Heart left ventricle (tissue), 13 donors: ENCODE results near the gene CENPO.
A peak's percentile ranks its signal among the peaks of the same experiment; 100 is the strongest.

ENCODE experiments used
- POLR2A ChIP-seq, 2 donors: fragments of 450-650 bp; IDR thresholded peaks; one replicate each; pipeline ENCODE4 v1.6.1; 2017; ENCODE audit warnings: antibody characterized with exemption in 2 of 2, mild to moderate bottlenecking in 2 of 2, moderate library complexity in 2 of 2
- TF ChIP-seq, protein P1 (sequence below), 12 donors: fragments of 200-600 bp; sonication (generic) in 4 of 12; IDR thresholded peaks; one replicate each; pipeline versions ENCODE4 v1.5.0 to v1.8.0; 2018 to 2022; ENCODE audit warnings: antibody characterized with exemption in 12 of 12, mild to moderate bottlenecking in 5 of 12
- donor health status: ischemic (EF 13 %, LVEDD 7.1; RV severe dilation, severe dysfunction).
- donor health status: DM: no; HTN: yes; CAD: no.
- donor health status: DM: no; HTN: no; CAD: no.
- donor health status: ischemic (EF 25% LVEDD 6.9; RV normal size, moderate dysfunction).
- donor health status: ischemic (EF 25% LVEDD 5.7; RV mildly dilated, moderate dysfunction).
- donor health status: ischemic (EF 35%, LVEDD 5.7; RV mildly dilated, moderate dysfunction).
- donor health status: nonischemic (EF 11% LVEDD 7.7; RV severe dilation, severe dysfunction).
- donor health status: DM: yes; HTN: yes; CAD: no.
- donor health status: PGD.
- donor health status: ischemic (EF 29% LVEDD 5.4; RV normal size, mild dysfunction).
- donor health status: nonischemic (EF 23%, LVEDD 6.1; RV moderate dilation, normal function).

DNA sequence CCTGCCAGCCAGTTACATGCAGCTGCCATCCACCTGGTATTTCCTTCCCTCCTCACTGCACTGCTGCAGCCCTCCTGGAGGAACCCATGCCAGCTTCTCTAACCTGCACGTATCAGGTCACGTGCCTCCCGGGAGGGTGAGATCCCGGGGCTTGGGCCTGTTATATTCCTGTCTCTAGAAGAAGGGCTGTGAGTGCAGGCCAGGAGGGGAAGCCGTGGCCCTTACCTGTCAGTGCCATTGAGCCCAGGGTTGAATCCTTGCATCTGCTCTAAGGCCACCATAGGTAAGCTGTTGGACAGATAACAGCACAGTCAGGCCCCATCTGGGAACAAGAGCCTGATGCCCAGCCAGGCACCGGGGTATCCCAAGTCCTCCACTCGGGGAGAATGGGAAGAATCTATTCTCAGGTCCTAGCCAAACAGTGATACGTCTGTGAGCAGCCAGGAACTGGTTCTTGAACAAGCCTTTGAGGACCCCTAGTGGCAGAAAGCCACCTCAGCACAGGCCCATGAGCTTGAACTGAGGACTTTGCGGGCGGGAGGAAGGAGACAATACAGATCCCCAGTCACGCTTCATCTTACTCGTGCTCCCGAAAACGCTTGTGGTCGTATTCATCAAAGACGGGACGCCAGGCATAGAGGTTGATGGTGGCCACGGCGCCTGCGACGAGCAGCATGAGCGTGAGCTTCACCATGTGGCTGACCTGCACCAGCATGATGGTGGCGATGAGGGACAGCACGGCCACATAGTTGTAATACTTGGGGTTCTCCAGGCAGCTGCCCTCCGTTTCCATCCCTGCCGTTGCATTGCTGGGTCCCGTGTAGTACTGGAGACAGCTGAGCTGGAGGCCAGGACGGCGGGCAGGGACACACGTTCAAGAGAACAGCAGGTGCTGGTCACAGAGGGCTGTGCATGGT, 34.4 kb downstream of the CENPO start:
- TF ChIP-seq POLR2A (IDR thresholded peaks at IDR 0.05) = no peak
- TF ChIP-seq, protein P1, sequence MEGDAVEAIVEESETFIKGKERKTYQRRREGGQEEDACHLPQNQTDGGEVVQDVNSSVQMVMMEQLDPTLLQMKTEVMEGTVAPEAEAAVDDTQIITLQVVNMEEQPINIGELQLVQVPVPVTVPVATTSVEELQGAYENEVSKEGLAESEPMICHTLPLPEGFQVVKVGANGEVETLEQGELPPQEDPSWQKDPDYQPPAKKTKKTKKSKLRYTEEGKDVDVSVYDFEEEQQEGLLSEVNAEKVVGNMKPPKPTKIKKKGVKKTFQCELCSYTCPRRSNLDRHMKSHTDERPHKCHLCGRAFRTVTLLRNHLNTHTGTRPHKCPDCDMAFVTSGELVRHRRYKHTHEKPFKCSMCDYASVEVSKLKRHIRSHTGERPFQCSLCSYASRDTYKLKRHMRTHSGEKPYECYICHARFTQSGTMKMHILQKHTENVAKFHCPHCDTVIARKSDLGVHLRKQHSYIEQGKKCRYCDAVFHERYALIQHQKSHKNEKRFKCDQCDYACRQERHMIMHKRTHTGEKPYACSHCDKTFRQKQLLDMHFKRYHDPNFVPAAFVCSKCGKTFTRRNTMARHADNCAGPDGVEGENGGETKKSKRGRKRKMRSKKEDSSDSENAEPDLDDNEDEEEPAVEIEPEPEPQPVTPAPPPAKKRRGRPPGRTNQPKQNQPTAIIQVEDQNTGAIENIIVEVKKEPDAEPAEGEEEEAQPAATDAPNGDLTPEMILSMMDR (IDR thresholded peaks at IDR 0.05) = peak; percentile 80 to 95 (median 90)
